T47D (cell line): Measurements from ENCODE around the gene EIF3L.

Source experiments
- DNase-seq, 2 experiments: peaks; one replicate each; pipeline versions ENCODE4 v3.0.0 to v3.0.0-alpha.2; 2011 to 2012; ENCODE audit warnings: low read depth in 1 of 2, low spot score in 1 of 2
- JUND ChIP-seq: IDR thresholded peaks from 2 replicates; pipeline ENCODE4 v1.6.1; 2012; ENCODE audit warnings: low read depth
- in situ Hi-C: cut with HindIII; loops from 2 replicates; pipeline ENCODE4 v1.10.0; 2016; ENCODE audit warnings: low sequenced_read_pairs, low pct_unique_long_range_greater_than_20kb

Gene EIF3L

DNA sequence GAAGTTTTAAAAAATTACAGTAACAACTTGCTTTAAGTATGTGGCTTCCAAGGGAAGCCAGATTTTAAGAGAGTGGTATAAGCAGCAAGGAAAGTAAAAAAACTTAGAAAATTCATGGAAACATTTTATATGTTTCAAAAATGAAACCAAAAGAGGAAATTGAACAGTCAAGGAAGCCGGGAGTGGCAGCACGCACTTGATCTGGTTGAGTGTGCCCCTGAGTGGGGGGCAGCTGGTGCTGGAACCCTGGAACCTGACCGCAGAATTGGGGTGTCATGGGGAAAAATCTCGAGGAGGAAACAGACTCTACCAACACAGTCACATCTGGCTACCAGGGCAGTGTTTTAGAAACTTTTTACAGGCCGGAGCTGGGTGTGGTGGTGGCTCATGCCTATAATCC lies 70.9 kb downstream of the EIF3L start:
- no peak for TF ChIP-seq JUND
- in situ Hi-C loops = no loop called here
- DNase-seq = no peak

DNA sequence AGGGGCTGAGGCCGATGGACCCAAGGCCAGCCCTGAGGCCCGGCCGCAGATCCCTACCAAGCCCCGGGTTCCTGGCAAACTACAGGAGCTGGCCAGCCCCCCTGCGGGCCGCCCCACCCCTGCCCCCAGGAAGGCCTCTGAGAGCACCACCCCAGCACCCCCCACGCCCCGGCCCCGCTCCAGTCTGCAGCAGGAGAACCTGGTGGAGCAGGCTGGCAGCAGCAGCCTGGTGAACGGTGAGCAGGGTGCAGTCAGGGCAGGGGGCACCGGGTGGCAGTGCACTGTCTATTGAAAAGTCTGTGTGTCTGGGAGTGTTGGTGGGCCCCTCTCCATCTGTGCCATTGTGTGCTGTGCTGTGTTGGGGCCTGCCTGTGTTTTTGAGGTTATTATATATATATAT lies 73.0 kb downstream of the EIF3L start:
- DNase-seq = no peak
- in situ Hi-C loops = no loop called here
- TF ChIP-seq JUND = no peak

DNA sequence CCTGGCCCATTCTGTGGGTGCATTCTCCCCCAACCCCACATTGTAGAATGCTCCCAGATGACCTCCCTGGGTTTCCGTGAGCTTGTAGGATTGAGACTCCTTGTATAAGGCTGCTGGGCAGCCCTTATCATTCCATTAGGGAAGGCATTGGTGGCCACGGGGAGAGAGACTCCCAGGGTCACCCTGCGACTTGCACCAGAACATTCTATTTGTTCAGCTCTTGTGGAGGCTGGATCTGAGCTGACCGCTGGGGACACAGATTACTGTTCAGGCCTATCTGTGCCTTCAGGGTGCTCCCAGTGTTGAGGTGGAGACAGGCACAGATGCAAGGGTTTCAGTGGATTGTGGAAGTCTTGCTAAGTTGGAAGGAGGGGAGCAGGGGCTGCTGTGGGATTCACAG lies 74.7 kb downstream of the EIF3L start:
- no peak for TF ChIP-seq JUND
- in situ Hi-C loops = no loop called here
- DNase-seq = no peak

DNA sequence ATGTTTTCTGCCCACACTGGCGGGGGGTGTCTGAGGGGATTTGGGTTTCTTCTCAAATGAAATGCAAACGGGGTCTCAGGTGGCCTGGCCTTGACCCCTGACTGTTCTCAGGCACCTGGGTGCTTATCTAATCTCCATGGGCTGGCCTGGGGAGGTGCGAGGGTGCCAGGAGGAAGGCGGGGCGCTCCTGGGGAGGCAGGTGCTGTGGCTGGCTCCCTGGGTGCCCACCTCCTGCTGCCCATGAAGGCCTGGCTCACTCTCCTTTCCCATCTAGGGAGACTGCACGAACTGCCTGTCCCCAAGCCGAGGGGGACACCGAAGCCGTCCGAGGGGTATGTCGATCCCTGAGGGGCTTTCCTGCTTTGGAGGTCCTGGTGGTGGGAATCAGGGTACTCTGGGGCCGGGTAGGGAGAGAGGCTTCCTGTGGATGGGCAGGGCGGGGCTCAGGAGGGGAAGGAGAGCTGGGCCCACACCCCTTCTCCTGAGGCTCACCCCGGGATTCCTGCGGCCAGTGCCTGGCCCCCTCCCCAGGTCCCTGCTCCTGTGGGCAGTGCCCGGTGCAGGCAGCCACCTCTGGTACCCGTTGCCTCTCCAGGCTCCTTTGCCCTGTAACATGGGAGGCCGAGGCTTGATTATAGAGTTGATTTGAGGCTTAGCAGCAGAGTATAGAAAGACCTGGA lies 75.3 kb downstream of the EIF3L start:
- in situ Hi-C loops = no loop called here
- DNase-seq = no peak
- no peak for TF ChIP-seq JUND

DNA sequence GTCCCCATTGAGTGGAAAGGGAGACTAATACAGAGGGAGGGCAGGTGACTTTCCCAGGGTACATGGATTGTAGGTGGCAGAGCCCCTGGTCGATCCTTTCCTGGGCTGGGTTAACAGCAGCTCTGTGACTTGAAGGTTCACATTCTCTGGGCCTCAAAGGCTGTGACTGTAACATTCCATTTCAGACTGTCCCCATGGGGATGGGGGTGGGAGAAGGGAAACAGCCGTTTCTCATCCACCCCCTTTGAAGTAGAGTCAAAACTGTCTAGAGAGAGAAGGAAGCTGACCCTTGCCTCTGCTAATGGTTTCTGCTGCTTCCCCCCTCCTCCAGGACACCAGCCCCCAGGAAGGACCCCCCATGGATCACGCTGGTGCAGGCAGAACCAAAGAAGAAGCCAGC lies 76.1 kb downstream of the EIF3L start:
- TF ChIP-seq JUND = no peak
- in situ Hi-C loops = no loop called here
- DNase-seq = no peak

DNA sequence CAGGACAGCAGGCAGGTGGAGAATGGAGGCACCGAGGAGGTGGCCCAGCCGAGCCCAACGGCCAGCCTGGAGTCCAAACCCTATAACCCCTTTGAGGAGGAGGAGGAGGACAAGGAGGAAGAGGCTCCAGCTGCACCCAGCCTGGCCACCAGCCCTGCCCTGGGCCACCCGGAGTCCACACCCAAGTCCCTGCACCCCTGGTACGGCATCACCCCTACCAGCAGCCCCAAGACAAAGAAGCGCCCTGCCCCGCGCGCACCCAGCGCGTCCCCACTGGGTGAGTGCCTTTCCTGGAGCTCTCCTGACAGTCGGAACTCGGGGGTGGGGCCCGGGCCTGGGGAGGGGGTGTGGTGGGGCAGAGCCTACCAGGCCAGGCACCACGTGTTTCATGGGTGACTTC lies 76.5 kb downstream of the EIF3L start:
- in situ Hi-C loops = no loop called here
- DNase-seq = no peak
- no peak for TF ChIP-seq JUND

DNA sequence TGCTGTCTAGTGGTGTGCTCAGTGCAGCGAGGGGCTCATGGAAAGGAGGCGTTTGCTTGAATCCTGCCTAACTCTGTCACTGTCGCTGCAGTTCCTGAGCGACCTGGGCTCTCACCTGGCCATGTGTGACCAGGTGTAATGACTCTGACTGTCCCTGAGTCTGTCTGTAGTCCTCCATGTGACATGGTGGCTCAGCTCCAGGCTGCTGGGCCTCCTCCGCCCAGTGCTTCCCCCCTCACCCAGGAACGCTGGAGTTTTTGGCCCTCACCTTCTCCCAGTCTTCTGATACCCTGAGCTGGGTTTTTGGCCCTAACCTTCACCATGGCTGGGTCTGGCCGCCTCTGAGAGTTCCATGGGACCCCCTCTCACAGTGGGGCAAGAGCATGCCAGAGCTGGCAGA lies 77.1 kb downstream of the EIF3L start:
- in situ Hi-C loops = no loop called here
- no peak for TF ChIP-seq JUND
- no peak for DNase-seq

DNA sequence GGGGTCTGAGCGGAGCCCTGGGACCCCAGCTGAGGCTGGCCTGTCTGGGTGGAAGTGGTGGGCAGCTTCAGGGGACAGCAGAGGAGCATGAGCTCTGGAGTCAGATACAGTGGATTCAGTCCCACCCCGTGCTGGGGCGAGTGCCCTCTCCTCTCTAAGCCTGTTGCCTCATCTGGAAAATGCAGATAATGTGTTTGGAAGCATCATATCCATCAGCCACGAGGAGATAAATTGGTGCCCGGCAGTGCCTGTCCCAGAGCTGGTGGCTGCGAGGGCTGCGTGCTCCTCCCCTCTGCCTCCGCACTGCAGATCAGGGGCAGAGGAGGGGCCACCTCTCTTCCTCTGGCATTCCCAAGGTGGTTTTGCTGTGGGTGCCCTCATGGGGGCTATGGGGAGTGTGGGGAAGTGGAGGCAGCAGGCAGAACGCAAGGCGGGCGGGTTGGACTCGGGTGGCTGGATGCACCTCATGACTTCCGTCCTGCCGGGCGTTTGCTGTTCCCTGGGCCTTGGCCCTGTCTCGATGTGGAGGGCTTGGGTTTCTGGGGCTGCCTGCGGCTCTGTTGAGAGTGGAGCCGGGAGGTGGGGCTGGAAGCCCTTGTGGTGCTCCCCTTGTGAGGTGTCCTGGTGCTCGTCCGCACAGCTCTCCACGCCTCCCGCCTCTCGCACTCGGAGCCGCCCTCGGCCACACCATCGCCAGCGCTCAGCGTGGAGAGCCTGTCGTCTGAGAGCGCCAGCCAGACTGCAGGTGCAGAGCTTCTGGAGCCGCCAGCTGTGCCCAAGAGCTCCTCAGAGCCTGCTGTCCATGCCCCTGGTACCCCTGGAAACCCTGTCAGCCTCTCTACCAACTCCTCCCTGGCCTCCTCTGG lies 77.8 kb downstream of the EIF3L start:
- in situ Hi-C loops = no loop called here
- no peak for TF ChIP-seq JUND
- DNase-seq = no peak

DNA sequence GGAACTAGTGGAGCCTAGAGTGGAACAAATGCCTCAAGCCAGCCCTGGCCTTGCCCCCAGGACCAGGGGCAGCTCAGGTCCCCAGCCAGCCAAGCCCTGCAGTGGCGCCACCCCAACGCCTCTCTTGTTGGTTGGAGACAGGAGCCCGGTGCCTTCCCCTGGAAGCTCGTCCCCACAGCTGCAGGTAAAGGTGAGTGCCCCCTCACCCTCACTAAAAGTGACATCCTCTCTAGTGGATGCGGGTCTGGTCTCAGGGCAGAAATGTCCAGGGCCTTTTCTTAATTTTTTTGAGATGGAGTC lies 78.4 kb downstream of the EIF3L start:
- in situ Hi-C loops = no loop called here
- no peak for DNase-seq

DNA sequence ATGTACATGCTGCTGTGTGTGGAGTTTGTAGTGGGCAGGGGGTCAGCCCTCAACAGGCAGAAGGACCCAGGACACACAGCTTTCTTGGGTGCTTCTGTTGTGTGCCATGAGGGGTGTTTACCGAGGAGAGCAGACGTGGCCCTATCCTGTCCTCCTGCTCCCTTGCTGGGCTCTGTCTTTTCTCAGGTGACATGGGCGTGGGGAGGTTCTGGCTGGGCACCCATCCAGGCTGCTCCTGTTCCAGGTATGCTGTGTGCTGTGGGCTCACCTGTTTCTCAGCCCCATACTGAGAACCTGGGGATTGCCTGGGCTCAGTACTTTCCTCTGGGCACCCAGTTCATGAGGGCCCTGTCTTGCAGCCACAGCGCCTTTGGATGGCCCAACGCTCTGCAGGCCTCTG lies 80.2 kb downstream of the EIF3L start:
- TF ChIP-seq JUND = no peak
- no peak for DNase-seq
- in situ Hi-C loops = no loop called here

More for the DNA sequence above, 78.4 kb downstream of the EIF3L start:
- no peak for TF ChIP-seq JUND

DNA sequence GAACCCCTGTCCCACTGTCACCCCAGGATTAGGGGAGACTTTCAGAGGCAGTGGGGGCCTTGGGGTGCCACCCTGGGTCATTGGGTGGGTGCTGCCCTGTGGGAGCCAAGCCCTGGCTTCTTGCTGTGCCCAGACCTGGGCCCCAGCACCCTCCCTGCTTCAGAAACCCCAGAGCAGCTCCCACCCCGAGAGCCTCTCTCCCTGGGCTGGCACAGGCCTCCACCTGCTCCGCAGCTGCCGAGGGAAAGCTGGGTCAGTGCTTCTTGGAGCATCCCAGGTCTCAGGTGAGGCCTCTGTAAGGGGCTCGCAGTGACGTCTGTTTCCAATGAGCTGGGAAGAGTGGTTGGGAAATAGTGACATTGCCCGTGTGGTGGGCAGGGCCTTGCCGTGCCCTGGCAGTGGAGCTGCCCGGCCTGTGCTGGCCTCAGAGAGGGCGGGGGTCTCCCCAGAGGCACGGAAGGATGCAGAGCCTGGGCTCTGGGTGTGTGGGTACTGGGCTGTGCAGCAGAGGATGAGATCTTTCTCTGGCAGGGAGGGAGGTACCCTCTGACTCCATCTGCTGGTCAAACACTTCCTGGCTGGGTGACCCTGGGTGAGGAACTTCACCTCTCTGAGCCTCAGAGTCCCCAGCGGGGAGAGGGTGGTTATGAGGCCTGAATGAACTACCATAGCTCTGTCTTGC lies 81.2 kb downstream of the EIF3L start:
- peak; percentile 31 to 38 for DNase-seq
- TF ChIP-seq JUND = no peak
- in situ Hi-C loops = no loop called here

DNA sequence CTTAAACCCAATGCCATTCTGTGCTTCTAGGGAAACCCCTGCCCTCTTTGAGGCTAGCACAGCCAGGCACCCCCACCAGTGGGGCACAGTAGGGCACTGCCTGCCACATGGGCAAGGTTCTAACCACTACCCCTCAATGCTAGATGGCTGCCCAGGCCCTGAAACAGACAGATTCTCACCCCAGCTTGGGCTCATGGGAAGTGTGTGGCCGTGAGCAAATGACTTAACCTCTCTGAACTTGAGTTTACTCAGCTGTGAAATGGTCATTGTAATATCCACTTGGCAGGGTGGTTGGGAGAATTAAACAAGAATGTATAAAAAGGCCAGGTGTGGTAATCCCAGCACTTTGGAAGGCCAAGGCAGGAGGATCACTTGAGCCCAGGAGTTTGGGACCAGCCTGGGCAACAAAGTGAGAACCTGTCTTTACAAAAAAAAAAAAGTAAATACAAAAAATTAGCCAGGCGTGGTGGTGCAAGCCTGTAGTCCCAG lies 81.8 kb downstream of the EIF3L start:
- TF ChIP-seq JUND = no peak
- in situ Hi-C loops = no loop called here
- DNase-seq = peak in 1 of 2 experiments; percentile 31

DNA sequence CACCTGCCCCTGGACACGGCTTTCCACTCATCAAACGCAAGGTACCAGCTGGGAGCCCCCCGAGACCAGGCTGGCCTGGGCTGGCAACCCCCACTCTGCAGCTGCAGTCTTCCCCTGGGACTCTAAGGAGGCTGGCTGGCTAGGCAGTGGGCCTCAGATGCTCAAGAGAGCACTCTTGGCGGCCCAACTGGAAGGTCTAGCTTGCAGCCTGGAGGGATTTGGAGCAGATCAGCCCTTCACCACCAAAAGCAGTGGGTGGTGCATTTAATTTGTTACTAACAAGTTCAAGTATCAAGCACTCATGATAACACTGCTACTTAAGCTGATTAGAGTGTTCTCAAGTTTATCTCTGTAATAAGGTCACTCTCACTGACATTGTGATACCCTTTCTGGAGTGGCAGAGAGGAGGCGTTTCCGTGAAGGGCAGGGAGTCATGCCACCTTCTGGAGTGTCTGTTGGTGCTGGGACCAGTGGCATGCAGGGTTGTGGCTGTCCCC lies 82.7 kb downstream of the EIF3L start:
- no peak for DNase-seq
- TF ChIP-seq JUND = no peak
- in situ Hi-C loops = no loop called here
